Measurements from ENCODE around the gene ACTN1. TPM values are rescaled to one million over a fixed set of nuclear protein-coding genes. Genes with fewer than 3 reads are reported as not detected.

The ACTN1 gene
- total and polyA plus RNA-seq, 10 of the 15 experiments (the other 5 are each of a cell fraction or from before 2014, with no cell fraction given), result 0.14 to 39.4 (median 2.6) TPM

GRCh38 chr14:68843471-68844209 is 135.5 kb downstream of the ACTN1 start (continued):
- TF ChIP-seq NFYA (IDR thresholded peaks at IDR 0.05; ENCODE audit: borderline replicate concordance, low read depth, low read length) (no peak), ZBTB11 (CRISPR knock-in tag; IDR thresholded peaks at IDR 0.05) (no peak), PAX5 (IDR thresholded peaks at IDR 0.05; ENCODE audit: borderline replicate concordance, low read depth, low read length) (0 out of 2 replicates have a peak, but pooled peaks have one; percentile 28), MEF2A (IDR thresholded peaks at IDR 0.05; ENCODE audit: insufficient read depth, low read depth, low read length) (0 out of 2 replicates have a peak, but pooled peaks have one; percentile 14), KAT2A (conservative IDR thresholded peaks at IDR 0.05; ENCODE audit: control insufficient read depth, low read depth, low read length) (no peak), SP1 (IDR thresholded peaks at IDR 0.05; ENCODE audit: low read depth, low read length) (peak; percentile 10), MEF2B (IDR thresholded peaks at IDR 0.05; ENCODE audit: partially characterized antibody, poor library complexity, severe bottlenecking) (no peak), ZNF207 (IDR thresholded peaks at IDR 0.05; ENCODE audit: borderline replicate concordance) (no peak), POU2F2 (IDR thresholded peaks at IDR 0.05; ENCODE audit: borderline replicate concordance, low read depth, low read length) (0 out of 3 replicates have a peak, but pooled peaks have one; percentile 34), RELB (IDR thresholded peaks at IDR 0.05; ENCODE audit: low read depth) (no peak)

Data from GM12878 (cell line).